ENCODE measurements around the gene MCTP2. TPM values are rescaled to one million over a fixed set of nuclear protein-coding genes. Genes with fewer than 3 reads are reported as not detected.

MCTP2 gene
- total and polyA plus RNA-seq, 2 of the 8 experiments (the other 6 are each of a cell fraction or from before 2014, with no cell fraction given), result 3.4 to 4.5 TPM

- H3K79me1 ChIP-seq (ENCODE audit: low read depth, low read length), result no peaks in the 10 kb centered on the region
- H2BK5ac ChIP-seq (ENCODE audit: low read depth, low read length), result no peak overlapping the region
- H3K27ac ChIP-seq (ENCODE audit: low read depth, low read length), result no peak overlapping the region
- no peak overlapping the region for H2BK20ac ChIP-seq (ENCODE audit: low read length)
- H3K9me3 ChIP-seq (ENCODE audit: insufficient read depth in 2 of 2, low read depth in 1 of 2, low read length in 1 of 2), result peaks cover 0 to 6% of the 10 kb centered on the region in 2 experiments; a peak in 1 of 4 replicates
- H2BK120ac ChIP-seq (replicated peaks; ENCODE audit: low read depth, low read length), result no peak overlapping the region
- H3K4me3 ChIP-seq (ENCODE audit: extremely low read depth in 1 of 4, insufficient read depth in 2 of 4, low read depth in 3 of 4, low read length in 4 of 4), result no peak overlapping the region
- H3K27me3 ChIP-seq (replicated peaks in 1 of 4; ENCODE audit: control insufficient read depth in 3 of 4, extremely low read depth in 1 of 4, insufficient read depth in 3 of 4, low read length in 3 of 4), result no peaks in the 10 kb centered on the region
- no peak overlapping the region for H3K4ac ChIP-seq (replicated peaks; ENCODE audit: insufficient read length, low read depth, low read length)
- H2AFZ ChIP-seq (ENCODE audit: low read length), result no peak overlapping the region
- no peak overlapping the region for H3K4me2 ChIP-seq (ENCODE audit: insufficient read depth in 1 of 2, low read depth in 2 of 2, low read length in 2 of 2)
- H3K23me2 ChIP-seq (ENCODE audit: low read depth, low read length), result no peaks in the 10 kb centered on the region
- H3K23ac ChIP-seq (ENCODE audit: insufficient read length), result no peak overlapping the region
- FAIRE-seq, result no peak
- H2BK15ac ChIP-seq (ENCODE audit: low read length), result no peak overlapping the region
- no peak overlapping the region for H4K8ac ChIP-seq (ENCODE audit: extremely low read depth, insufficient read depth, low read length)
- ChIA-PET POLR2A (ENCODE audit: partially characterized antibody) (no interaction called here), CTCF (ENCODE audit: partially characterized antibody) (interaction anchor here (0.8 kb wide), 1 partner anchor 21 kb away, joined by 4 read pairs; no protein-coding TSS in a partner anchor)
- H3K9ac ChIP-seq (replicated peaks in 1 of 4; ENCODE audit: extremely low read depth in 1 of 4, low read depth in 3 of 4, low read length in 3 of 4), result no peak overlapping the region
- H3K4me1 ChIP-seq (replicated peaks in 1 of 4; ENCODE audit: control insufficient read depth in 3 of 4, insufficient read depth in 4 of 4, low read length in 3 of 4), result peaks cover 2 to 9% (median 4%) of the 10 kb centered on the region in 4 experiments
- no peak overlapping the region for H3K56ac ChIP-seq (replicated peaks; ENCODE audit: insufficient read length, low read depth, low read length)
- H3K18ac ChIP-seq (ENCODE audit: extremely low read depth, low read length), result no peak overlapping the region
- DNase-seq (ENCODE audit: low read depth in 1 of 2, low spot score in 2 of 2), result no peak
- no peaks in the 10 kb centered on the region for H3K36me3 ChIP-seq (ENCODE audit: control insufficient read depth in 2 of 4, insufficient read depth in 4 of 4, low read length in 3 of 4)
- no peak overlapping the region for H4K91ac ChIP-seq (replicated peaks; ENCODE audit: insufficient read length, low read length)
- H4K5ac ChIP-seq (ENCODE audit: insufficient read length, low read depth, low read length), result no peak overlapping the region
- no peak overlapping the region for H3K14ac ChIP-seq (ENCODE audit: insufficient read length)
- no peaks in the 10 kb centered on the region for H4K20me1 ChIP-seq (replicated peaks in 1 of 2; ENCODE audit: control insufficient read depth in 1 of 2, insufficient read depth in 2 of 2, low read length in 2 of 2)
- no peak overlapping the region for H2AK5ac ChIP-seq (ENCODE audit: low read depth, low read length)
- no peak overlapping the region for H2BK12ac ChIP-seq (ENCODE audit: low read depth, low read length)
- no peaks in the 10 kb centered on the region for H3K79me2 ChIP-seq (ENCODE audit: control insufficient read depth in 1 of 2, insufficient read depth in 2 of 2, low read length in 2 of 2)
- 100% methylated on average over 1 of the region's 1 CpG; no CpG with 5 or more reads in 1 of the 2 experiments for WGBS, 2 experiments (ENCODE audit: extremely low coverage in 1 of 2, insufficient coverage in 1 of 2, insufficient read length in 1 of 2, insufficient replicate concordance in 2 of 2, low coverage in 1 of 2, low lambda C conversion rate in 2 of 2, missing lambda C conversion rate in 1 of 2)
- TF ChIP-seq SIRT6 (IDR thresholded peaks at IDR 0.05; ENCODE audit: low read length) (no peak), BCL11A (IDR thresholded peaks at IDR 0.05; ENCODE audit: low read depth in 2 of 2, low read length in 2 of 2) (no peak), RAD21 (IDR thresholded peaks at IDR 0.05 in 1 of 2, conservative IDR thresholded peaks at IDR 0.05 in 1 of 2; ENCODE audit: low read depth in 2 of 2, low read length in 2 of 2) (no peak), SP2 (IDR thresholded peaks at IDR 0.05; ENCODE audit: low read length) (no peak), PHF8 (conservative IDR thresholded peaks at IDR 0.05; ENCODE audit: low read depth, low read length) (no peak), SP4 (IDR thresholded peaks at IDR 0.05; ENCODE audit: low read length) (no peak), SIX5 (IDR thresholded peaks at IDR 0.05; ENCODE audit: low read depth, low read length) (no peak)
Observed at GRCh38 chr15:94290730-94291129, 59.4 kb downstream of the MCTP2 start.
